Measurements from ENCODE around the gene PSRC1. TPM values are rescaled to one million over a fixed set of nuclear protein-coding genes. Genes with fewer than 3 reads are reported as not detected.

PSRC1 gene
- polyA plus RNA-seq, 1 of the 3 experiments (the other 2 are of a cell fraction) = 19.4 TPM

DNA sequence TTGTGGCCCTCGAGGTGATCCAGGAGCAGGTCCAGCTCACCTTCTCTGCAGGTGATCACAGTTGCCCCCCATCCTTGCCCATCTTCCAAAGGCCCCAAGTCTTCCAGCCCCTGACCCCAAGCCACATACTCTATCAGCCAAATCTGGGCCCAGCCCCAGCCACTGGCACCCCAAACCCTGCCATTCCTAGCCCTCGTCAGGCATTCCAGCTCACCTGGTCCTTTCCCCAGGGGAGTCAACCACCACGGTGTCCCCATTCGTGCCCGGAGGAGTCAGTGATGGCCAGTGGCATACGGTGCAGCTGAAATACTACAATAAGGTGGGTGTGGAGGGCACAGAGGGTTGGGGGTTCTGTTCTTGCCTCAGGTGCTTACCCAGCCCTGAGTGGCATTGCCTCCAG lies 21.4 kb downstream of the PSRC1 start:
- no peak overlapping the region for H3K9ac ChIP-seq
- ChIA-PET POLR2A (no interaction called here), CTCF (interaction anchor here (0.6 to 1.4 kb wide), 2 partner anchors 123 to 271 kb away, joined by 3 read pairs; no protein-coding TSS in a partner anchor)
- WGBS (ENCODE audit: low lambda C conversion rate) = 93% methylated on average over 5 of the region's 6 CpGs
- no peaks in the 10 kb centered on the region for H3K27me3 ChIP-seq (ENCODE audit: insufficient read depth)
- no peaks in the 10 kb centered on the region for H4K20me1 ChIP-seq (ENCODE audit: insufficient read depth)
- H3K9me3 ChIP-seq = no peaks in the 10 kb centered on the region
- H3K4me1 ChIP-seq (ENCODE audit: control insufficient read depth in 1 of 2, insufficient read depth in 2 of 2, low read depth in 1 of 2, low read length in 1 of 2) = peaks cover 0 to 22% of the 10 kb centered on the region in 2 experiments; a peak in 2 of 4 replicates
- H3K4me3 ChIP-seq (ENCODE audit: low read depth in 2 of 2, low read length in 1 of 2) = no peak overlapping the region
- no peak overlapping the region for H3K27ac ChIP-seq (ENCODE audit: low read depth in 2 of 2, low read length in 1 of 2)
- H3F3A ChIP-seq (replicated peaks; ENCODE audit: insufficient read depth) = no peaks in the 10 kb centered on the region
- DNase-seq = no peak
- TF ChIP-seq MXI1 (IDR thresholded peaks at IDR 0.05; ENCODE audit: low read depth, low read length) (no peak), TCF12 (IDR thresholded peaks at IDR 0.05) (no peak), YY1 (IDR thresholded peaks at IDR 0.05; ENCODE audit: low read depth) (no peak), ELF1 (IDR thresholded peaks at IDR 0.05) (no peak), FOSL2 (IDR thresholded peaks at IDR 0.05; ENCODE audit: borderline replicate concordance, low read depth) (no peak), SIN3A (IDR thresholded peaks at IDR 0.05; ENCODE audit: borderline replicate concordance, low read depth, low read length) (no peak), RCOR1 (IDR thresholded peaks at IDR 0.05; ENCODE audit: low read length) (no peak), FOXM1 (IDR thresholded peaks at IDR 0.05; ENCODE audit: low read depth) (no peak), NFIC (IDR thresholded peaks at IDR 0.05; ENCODE audit: borderline replicate concordance) (no peak), JUND (IDR thresholded peaks at IDR 0.05) (no peak), POLR2AphosphoS5 (IDR thresholded peaks at IDR 0.05; ENCODE audit: low read depth, low read length) (no peak), TEAD4 (IDR thresholded peaks at IDR 0.05; ENCODE audit: borderline replicate concordance, insufficient read depth) (no peak), RAD21 (IDR thresholded peaks at IDR 0.05; ENCODE audit: low read length) (no peak), EP300 (IDR thresholded peaks at IDR 0.05; ENCODE audit: borderline replicate concordance in 1 of 2, low read depth in 1 of 2, low read length in 1 of 2) (no peak)
- TF ChIP-seq, protein P1, sequence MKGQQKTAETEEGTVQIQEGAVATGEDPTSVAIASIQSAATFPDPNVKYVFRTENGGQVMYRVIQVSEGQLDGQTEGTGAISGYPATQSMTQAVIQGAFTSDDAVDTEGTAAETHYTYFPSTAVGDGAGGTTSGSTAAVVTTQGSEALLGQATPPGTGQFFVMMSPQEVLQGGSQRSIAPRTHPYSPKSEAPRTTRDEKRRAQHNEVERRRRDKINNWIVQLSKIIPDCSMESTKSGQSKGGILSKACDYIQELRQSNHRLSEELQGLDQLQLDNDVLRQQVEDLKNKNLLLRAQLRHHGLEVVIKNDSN (IDR thresholded peaks at IDR 0.05; ENCODE audit: borderline replicate concordance, low read depth) = no peak
- TF ChIP-seq, protein P2, sequence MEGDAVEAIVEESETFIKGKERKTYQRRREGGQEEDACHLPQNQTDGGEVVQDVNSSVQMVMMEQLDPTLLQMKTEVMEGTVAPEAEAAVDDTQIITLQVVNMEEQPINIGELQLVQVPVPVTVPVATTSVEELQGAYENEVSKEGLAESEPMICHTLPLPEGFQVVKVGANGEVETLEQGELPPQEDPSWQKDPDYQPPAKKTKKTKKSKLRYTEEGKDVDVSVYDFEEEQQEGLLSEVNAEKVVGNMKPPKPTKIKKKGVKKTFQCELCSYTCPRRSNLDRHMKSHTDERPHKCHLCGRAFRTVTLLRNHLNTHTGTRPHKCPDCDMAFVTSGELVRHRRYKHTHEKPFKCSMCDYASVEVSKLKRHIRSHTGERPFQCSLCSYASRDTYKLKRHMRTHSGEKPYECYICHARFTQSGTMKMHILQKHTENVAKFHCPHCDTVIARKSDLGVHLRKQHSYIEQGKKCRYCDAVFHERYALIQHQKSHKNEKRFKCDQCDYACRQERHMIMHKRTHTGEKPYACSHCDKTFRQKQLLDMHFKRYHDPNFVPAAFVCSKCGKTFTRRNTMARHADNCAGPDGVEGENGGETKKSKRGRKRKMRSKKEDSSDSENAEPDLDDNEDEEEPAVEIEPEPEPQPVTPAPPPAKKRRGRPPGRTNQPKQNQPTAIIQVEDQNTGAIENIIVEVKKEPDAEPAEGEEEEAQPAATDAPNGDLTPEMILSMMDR (IDR thresholded peaks at IDR 0.05) = no peak
- TF ChIP-seq, protein P3, sequence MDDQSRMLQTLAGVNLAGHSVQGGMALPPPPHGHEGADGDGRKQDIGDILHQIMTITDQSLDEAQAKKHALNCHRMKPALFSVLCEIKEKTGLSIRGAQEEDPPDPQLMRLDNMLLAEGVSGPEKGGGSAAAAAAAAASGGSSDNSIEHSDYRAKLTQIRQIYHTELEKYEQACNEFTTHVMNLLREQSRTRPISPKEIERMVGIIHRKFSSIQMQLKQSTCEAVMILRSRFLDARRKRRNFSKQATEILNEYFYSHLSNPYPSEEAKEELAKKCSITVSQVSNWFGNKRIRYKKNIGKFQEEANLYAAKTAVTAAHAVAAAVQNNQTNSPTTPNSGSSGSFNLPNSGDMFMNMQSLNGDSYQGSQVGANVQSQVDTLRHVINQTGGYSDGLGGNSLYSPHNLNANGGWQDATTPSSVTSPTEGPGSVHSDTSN (IDR thresholded peaks at IDR 0.05) = no peak
- TF ChIP-seq, protein P4, sequence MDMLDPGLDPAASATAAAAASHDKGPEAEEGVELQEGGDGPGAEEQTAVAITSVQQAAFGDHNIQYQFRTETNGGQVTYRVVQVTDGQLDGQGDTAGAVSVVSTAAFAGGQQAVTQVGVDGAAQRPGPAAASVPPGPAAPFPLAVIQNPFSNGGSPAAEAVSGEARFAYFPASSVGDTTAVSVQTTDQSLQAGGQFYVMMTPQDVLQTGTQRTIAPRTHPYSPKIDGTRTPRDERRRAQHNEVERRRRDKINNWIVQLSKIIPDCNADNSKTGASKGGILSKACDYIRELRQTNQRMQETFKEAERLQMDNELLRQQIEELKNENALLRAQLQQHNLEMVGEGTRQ (IDR thresholded peaks at IDR 0.05; ENCODE audit: borderline replicate concordance, low read depth, low read length) = no peak
- TF ChIP-seq, protein P5, sequence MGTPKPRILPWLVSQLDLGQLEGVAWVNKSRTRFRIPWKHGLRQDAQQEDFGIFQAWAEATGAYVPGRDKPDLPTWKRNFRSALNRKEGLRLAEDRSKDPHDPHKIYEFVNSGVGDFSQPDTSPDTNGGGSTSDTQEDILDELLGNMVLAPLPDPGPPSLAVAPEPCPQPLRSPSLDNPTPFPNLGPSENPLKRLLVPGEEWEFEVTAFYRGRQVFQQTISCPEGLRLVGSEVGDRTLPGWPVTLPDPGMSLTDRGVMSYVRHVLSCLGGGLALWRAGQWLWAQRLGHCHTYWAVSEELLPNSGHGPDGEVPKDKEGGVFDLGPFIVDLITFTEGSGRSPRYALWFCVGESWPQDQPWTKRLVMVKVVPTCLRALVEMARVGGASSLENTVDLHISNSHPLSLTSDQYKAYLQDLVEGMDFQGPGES (IDR thresholded peaks at IDR 0.05; ENCODE audit: low read depth, low read length) = no peak
- TF ChIP-seq, protein P6, sequence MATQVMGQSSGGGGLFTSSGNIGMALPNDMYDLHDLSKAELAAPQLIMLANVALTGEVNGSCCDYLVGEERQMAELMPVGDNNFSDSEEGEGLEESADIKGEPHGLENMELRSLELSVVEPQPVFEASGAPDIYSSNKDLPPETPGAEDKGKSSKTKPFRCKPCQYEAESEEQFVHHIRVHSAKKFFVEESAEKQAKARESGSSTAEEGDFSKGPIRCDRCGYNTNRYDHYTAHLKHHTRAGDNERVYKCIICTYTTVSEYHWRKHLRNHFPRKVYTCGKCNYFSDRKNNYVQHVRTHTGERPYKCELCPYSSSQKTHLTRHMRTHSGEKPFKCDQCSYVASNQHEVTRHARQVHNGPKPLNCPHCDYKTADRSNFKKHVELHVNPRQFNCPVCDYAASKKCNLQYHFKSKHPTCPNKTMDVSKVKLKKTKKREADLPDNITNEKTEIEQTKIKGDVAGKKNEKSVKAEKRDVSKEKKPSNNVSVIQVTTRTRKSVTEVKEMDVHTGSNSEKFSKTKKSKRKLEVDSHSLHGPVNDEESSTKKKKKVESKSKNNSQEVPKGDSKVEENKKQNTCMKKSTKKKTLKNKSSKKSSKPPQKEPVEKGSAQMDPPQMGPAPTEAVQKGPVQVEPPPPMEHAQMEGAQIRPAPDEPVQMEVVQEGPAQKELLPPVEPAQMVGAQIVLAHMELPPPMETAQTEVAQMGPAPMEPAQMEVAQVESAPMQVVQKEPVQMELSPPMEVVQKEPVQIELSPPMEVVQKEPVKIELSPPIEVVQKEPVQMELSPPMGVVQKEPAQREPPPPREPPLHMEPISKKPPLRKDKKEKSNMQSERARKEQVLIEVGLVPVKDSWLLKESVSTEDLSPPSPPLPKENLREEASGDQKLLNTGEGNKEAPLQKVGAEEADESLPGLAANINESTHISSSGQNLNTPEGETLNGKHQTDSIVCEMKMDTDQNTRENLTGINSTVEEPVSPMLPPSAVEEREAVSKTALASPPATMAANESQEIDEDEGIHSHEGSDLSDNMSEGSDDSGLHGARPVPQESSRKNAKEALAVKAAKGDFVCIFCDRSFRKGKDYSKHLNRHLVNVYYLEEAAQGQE (IDR thresholded peaks at IDR 0.05; ENCODE audit: low read depth, low read length) = no peak
- peaks cover 0 to 5% of the 10 kb centered on the region in 2 experiments for H3K36me3 ChIP-seq (replicated peaks in 1 of 2; ENCODE audit: control insufficient read depth in 1 of 2, insufficient read depth in 2 of 2, low read length in 1 of 2)
- no peaks in the 10 kb centered on the region for H3K9me2 ChIP-seq
- H2AFZ ChIP-seq (ENCODE audit: low read depth) = no peak overlapping the region
- H3K4me2 ChIP-seq = no peak overlapping the region
- no peaks in the 10 kb centered on the region for H3K79me2 ChIP-seq (ENCODE audit: insufficient read depth)

Data from SK-N-SH (cell line).